HCT116 (cell line): ENCODE measurements around the gene STIM1. TPM values are rescaled to one million over a fixed set of nuclear protein-coding genes. Genes with fewer than 3 reads are reported as not detected.

Experiments used
- ATAC-seq: fragments of 200-7000 bp; cut with Tn5 transposase; 2 replicates; pipeline ENCODE4 v1.9.1; 2020; ENCODE audit warnings: mild to moderate bottlenecking, moderate library complexity
- BruUV-seq: library from RNA; stranded (reverse); fragments of 400-500 nt; replicated peaks from 2 replicates; lab custom pipeline; 2021; lab: Mats Ljungman, UMichigan
- CTCF ChIA-PET: fragments of 300-600 bp; sonication (Branson Sonifier 250); formaldehyde crosslinking; loops from one replicate; lab custom pipeline; 2021; ENCODE audit warnings: antibody characterized with exemption; lab: Charles Lee
- POLR2A ChIA-PET: fragments of 300-600, 350-600 bp; sonication (Branson Sonifier 250); formaldehyde crosslinking; loops from one replicate; lab custom pipeline; 2021; ENCODE audit warnings: antibody characterized with exemption; lab: Charles Lee
- RAD21 ChIA-PET, 2 experiments: fragments of 300-600 bp; sonication (Branson Sonifier 250); formaldehyde crosslinking; loops; one replicate each; lab custom pipeline; 2023; ENCODE audit warnings: low total read pairs in 2 of 2; ENCODE audit not compliant: uncharacterized antibody in 2 of 2, unreplicated experiment in 2 of 2, low non-redundant PET in 1 of 2; lab: Charles Lee
- DNase-seq: peaks from one replicate; pipeline ENCODE4 v3.0.0-alpha.2; 2010; ENCODE audit warnings: low read depth, low spot score
- H2AFZ ChIP-seq: fragments of 200-600 bp; shearing (Covaris generic), sonication (generic); 2 replicates; pipeline ENCODE4 v1.6.1; 2017; ENCODE audit warnings: low read depth, mixed run types, mixed read lengths, antibody characterized with exemption, low read length; ENCODE audit not compliant: poor library complexity, severe bottlenecking
- H3K27ac ChIP-seq: 2 replicates; pipeline ENCODE4 v1.5.1; 2012; ENCODE audit warnings: low read depth, low read length
- H3K27me3 ChIP-seq: fragments of 200-600 bp; sonication (generic); 2 replicates; pipeline ENCODE4 v1.6.1; 2016; ENCODE audit warnings: mixed run types, low read length, mixed read lengths; ENCODE audit not compliant: insufficient read depth
- H3K36me3 ChIP-seq, 2 experiments: fragments of 200-500 bp in 1 of 2; fragments of 200-600 bp in 1 of 2; sonication (Bioruptor generic) in 1 of 2; sonication (generic) in 1 of 2; 2 replicates each; pipeline versions ENCODE4 v1.5.1 to v1.6.1; 2014 to 2016; ENCODE audit warnings: low read length in 2 of 2, inconsistent platforms in 1 of 2, mixed read lengths in 1 of 2, mixed run types in 1 of 2; ENCODE audit not compliant: insufficient read depth in 2 of 2, control insufficient read depth in 1 of 2
- H3K4me1 ChIP-seq, 2 experiments: fragments of 200-600 bp in 1 of 2; sonication (generic) in 1 of 2; 2 replicates each; pipeline versions ENCODE4 v1.5.1 to v1.6.1; 2012 to 2017; ENCODE audit warnings: low read length in 2 of 2, inconsistent platforms in 1 of 2, mild to moderate bottlenecking in 1 of 2, mixed read lengths in 1 of 2, mixed run types in 1 of 2, moderate library complexity in 1 of 2; ENCODE audit not compliant: insufficient read depth in 2 of 2, control insufficient read depth in 1 of 2
- H3K4me2 ChIP-seq: fragments of 200-600 bp; sonication (generic); 2 replicates; pipeline ENCODE4 v1.6.1; 2017; ENCODE audit warnings: mixed run types, low read length, mixed read lengths
- H3K4me3 ChIP-seq, 2 experiments: fragments of 200-600 bp in 1 of 2; sonication (generic) in 1 of 2; replicated peaks in 1 of 2; 2 replicates each; pipeline ENCODE4 v1.5.1; 2011 to 2016; ENCODE audit warnings: low read length in 2 of 2, control low read depth in 1 of 2, low read depth in 1 of 2, mild to moderate bottlenecking in 1 of 2, mixed read lengths in 1 of 2, mixed run types in 1 of 2
- H3K79me2 ChIP-seq: fragments of 200-600 bp; sonication (generic); 2 replicates; pipeline ENCODE4 v1.6.1; 2017; ENCODE audit warnings: mild to moderate bottlenecking, mixed run types, low read length, moderate library complexity, mixed read lengths; ENCODE audit not compliant: insufficient read depth
- H3K9ac ChIP-seq: fragments of 200-600 bp; sonication (generic); 2 replicates; pipeline ENCODE4 v1.6.1; 2016; ENCODE audit warnings: low read length, mixed read lengths
- H3K9me2 ChIP-seq: fragments of 200-600 bp; sonication (generic), shearing (Covaris generic); 2 replicates; pipeline ENCODE4 v1.6.1; 2017; ENCODE audit warnings: mixed run types, mild to moderate bottlenecking, moderate library complexity; ENCODE audit not compliant: insufficient read depth
- H3K9me3 ChIP-seq, 2 experiments: fragments of 200-500 bp in 1 of 2; fragments of 200-600 bp in 1 of 2; sonication (Bioruptor generic) in 1 of 2; sonication (generic) in 1 of 2; 2 replicates each; pipeline ENCODE4 v1.6.1; 2014 to 2017; ENCODE audit warnings: low read length in 2 of 2, mixed read lengths in 2 of 2, inconsistent platforms in 1 of 2, low read depth in 1 of 2, mild to moderate bottlenecking in 1 of 2, mixed run types in 1 of 2, moderate library complexity in 1 of 2; ENCODE audit not compliant: control insufficient read depth in 1 of 2, insufficient read depth in 1 of 2
- H4K20me1 ChIP-seq: fragments of 200-600 bp; sonication (generic), shearing (Covaris generic); 2 replicates; pipeline ENCODE4 v1.6.1; 2017; ENCODE audit warnings: mixed run types, mild to moderate bottlenecking, moderate library complexity; ENCODE audit not compliant: insufficient read depth
- ATF3 ChIP-seq: IDR thresholded peaks from 2 replicates; pipeline ENCODE4 v1.6.1; 2012
- CBX3 ChIP-seq: IDR thresholded peaks from 2 replicates; pipeline ENCODE4 v1.6.1; 2012; ENCODE audit warnings: low read depth
- EGR1 ChIP-seq: IDR thresholded peaks from 2 replicates; pipeline ENCODE4 v1.6.1; 2012; ENCODE audit warnings: low read depth
- EZH2 ChIP-seq: fragments of 200-600 bp; sonication (generic); IDR thresholded peaks from 2 replicates; pipeline ENCODE4 v1.6.1; 2017; ENCODE audit warnings: antibody characterized with exemption, mixed run types
- EZH2phosphoT487 ChIP-seq: fragments of 200-600 bp; IDR thresholded peaks from 2 replicates; pipeline ENCODE4 v1.6.1; 2018; ENCODE audit warnings: antibody characterized with exemption, borderline replicate concordance
- MAX ChIP-seq: IDR thresholded peaks from 2 replicates; pipeline ENCODE4 v1.6.1; 2012
- POLR2A ChIP-seq: IDR thresholded peaks from 2 replicates; pipeline ENCODE4 v1.7.0; 2011; ENCODE audit warnings: borderline replicate concordance; ENCODE audit not compliant: insufficient read depth, insufficient read length; ENCODE audit errors: extremely low read depth
- REST ChIP-seq: IDR thresholded peaks from 2 replicates; pipeline ENCODE4 v1.6.1; 2012; ENCODE audit warnings: low read depth
- SP1 ChIP-seq: IDR thresholded peaks from 2 replicates; pipeline ENCODE4 v1.6.1; 2012; ENCODE audit warnings: low read depth
- SRF ChIP-seq: IDR thresholded peaks from 2 replicates; pipeline ENCODE4 v1.6.1; 2012; ENCODE audit warnings: low read depth
- ZFX ChIP-seq: fragments of 450-650 bp; IDR thresholded peaks from 2 replicates; pipeline ENCODE4 v1.6.1; 2017
- ZNF274 ChIP-seq: fragments of 200-500 bp; sonication (Bioruptor generic); IDR thresholded peaks from 2 replicates; pipeline ENCODE4 v1.6.1; 2014; ENCODE audit warnings: mild to moderate bottlenecking, low read depth, low read length, inconsistent platforms
- intact Hi-C: fragments of 100-400 bp; cut with micrococcal nuclease; formaldehyde crosslinking; loops from 2 replicates; pipeline ENCODE4 v1.10.0; 2022
- total RNA-seq: library from RNA; stranded (reverse); gene quantifications from one replicate; pipeline ENCODE4 v1.2.1, GENCODE V29; 2021; ENCODE audit not compliant: unreplicated experiment
- TF ChIP-seq, protein P1 (sequence below): IDR thresholded peaks from 2 replicates; pipeline ENCODE4 v1.6.1; 2011; ENCODE audit warnings: mild to moderate bottlenecking, low read length, moderate library complexity; ENCODE audit not compliant: insufficient replicate concordance; ENCODE audit errors: extremely low read depth

The STIM1 gene
- total RNA-seq, 1 experiment from 2014 or later = 22.3 TPM

DNA sequence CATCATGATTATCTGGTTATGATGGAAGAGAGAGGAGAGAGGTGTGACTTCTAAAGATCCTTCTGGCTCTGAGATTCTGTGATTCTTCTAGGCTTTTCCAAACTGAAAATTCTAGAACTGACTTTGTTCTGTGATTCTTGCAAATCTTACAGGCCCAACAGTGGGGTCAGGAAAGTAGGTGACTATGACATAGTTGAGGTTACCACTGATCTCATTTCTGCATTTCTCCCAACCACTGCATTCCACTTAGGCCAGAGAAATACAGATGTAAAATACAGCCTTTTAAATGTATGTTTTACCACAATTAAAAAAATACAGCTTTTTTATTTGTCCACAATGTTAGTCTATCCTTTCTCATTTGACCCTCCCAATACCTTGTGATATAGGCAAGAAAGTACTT, 83.7 kb downstream of the STIM1 start:
- no peaks in the 10 kb centered on the region for H3K9me2 ChIP-seq
- no TSS peak for BruUV-seq
- no peaks in the 10 kb centered on the region for H4K20me1 ChIP-seq
- no peak overlapping the region for H3K4me3 ChIP-seq
- ATAC-seq = no peak
- H2AFZ ChIP-seq = no peak overlapping the region
- intact Hi-C loops = no loop called here
- ChIA-PET RAD21 (no interaction called here), POLR2A (no interaction called here), CTCF (no interaction called here)
- no peaks in the 10 kb centered on the region for H3K79me2 ChIP-seq
- H3K9me3 ChIP-seq = no peaks in the 10 kb centered on the region
- H3K4me1 ChIP-seq = no peaks in the 10 kb centered on the region
- H3K36me3 ChIP-seq = no peaks in the 10 kb centered on the region
- no peak overlapping the region for H3K27ac ChIP-seq
- no peak overlapping the region for H3K4me2 ChIP-seq
- H3K9ac ChIP-seq = no peak overlapping the region
- no peaks in the 10 kb centered on the region for H3K27me3 ChIP-seq
- TF ChIP-seq MAX (no peak), REST (no peak), EZH2 (no peak)
- no peak for DNase-seq

DNA sequence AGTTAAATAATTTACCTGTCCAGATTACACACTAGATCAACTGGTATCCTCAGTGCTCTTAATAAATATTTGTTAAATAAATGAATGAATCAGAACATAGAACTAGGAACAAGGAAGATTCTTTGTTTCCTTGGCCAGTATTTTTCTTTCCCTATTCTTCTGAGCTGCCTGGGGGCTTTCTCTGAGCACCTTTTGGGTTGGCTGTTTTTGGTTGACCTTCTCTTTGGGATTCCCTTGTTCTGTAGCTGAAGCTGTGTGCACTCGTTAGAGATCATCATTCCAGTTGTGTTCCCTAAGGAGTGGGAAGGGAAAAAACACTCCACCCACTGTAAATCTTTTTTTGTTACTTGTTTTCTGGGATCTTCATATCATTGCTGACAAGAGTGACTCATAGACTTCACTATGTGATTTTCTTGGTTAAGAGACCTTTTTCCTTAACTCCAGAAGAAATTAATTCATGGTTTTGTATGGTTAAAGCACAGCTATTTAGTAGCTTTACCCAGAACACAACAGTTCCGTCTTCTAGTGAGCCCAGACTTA, 84.3 kb downstream of the STIM1 start:
- no peak overlapping the region for H3K9ac ChIP-seq
- RAD21 ChIA-PET = no interaction called here
- no TSS peak for BruUV-seq
- DNase-seq = no peak
- H3K4me1 ChIP-seq = no peaks in the 10 kb centered on the region
- no peak overlapping the region for H2AFZ ChIP-seq
- TF ChIP-seq CBX3 (no peak), ATF3 (no peak), ZFX (no peak), SRF (no peak), EGR1 (no peak), ZNF274 (no peak), EZH2phosphoT487 (no peak), SP1 (no peak), POLR2A (no peak)
- TF ChIP-seq, protein P1, sequence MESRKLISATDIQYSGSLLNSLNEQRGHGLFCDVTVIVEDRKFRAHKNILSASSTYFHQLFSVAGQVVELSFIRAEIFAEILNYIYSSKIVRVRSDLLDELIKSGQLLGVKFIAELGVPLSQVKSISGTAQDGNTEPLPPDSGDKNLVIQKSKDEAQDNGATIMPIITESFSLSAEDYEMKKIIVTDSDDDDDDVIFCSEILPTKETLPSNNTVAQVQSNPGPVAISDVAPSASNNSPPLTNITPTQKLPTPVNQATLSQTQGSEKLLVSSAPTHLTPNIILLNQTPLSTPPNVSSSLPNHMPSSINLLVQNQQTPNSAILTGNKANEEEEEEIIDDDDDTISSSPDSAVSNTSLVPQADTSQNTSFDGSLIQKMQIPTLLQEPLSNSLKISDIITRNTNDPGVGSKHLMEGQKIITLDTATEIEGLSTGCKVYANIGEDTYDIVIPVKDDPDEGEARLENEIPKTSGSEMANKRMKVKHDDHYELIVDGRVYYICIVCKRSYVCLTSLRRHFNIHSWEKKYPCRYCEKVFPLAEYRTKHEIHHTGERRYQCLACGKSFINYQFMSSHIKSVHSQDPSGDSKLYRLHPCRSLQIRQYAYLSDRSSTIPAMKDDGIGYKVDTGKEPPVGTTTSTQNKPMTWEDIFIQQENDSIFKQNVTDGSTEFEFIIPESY = no peak
- TF ChIP-seq, all 23 proteins: peak for 0
- no peaks in the 10 kb centered on the region for H3K9me2 ChIP-seq
- intact Hi-C loops = no loop called here
- H3K27me3 ChIP-seq = no peaks in the 10 kb centered on the region
- no peak overlapping the region for H3K4me3 ChIP-seq
- H4K20me1 ChIP-seq = no peaks in the 10 kb centered on the region
- no peaks in the 10 kb centered on the region for H3K9me3 ChIP-seq
- no peak overlapping the region for H3K4me2 ChIP-seq
- ChIA-PET CTCF (no interaction called here), POLR2A (no interaction called here)
- ATAC-seq = no peak
- no peaks in the 10 kb centered on the region for H3K79me2 ChIP-seq
- H3K27ac ChIP-seq = no peak overlapping the region
- no peaks in the 10 kb centered on the region for H3K36me3 ChIP-seq
